GM12891 (cell line): ENCODE measurements around the gene RAB27B.

Experiments used
- DNase-seq: peaks from one replicate; pipeline ENCODE4 v3.0.0; 2011; ENCODE audit warnings: low spot score; ENCODE audit not compliant: insufficient read length
- FAIRE-seq: peaks from 2 replicates; lab custom pipeline; 2011; peaks lifted over from hg19 to GRCh38; lab: Jason Lieb, UNC
- PAX5 ChIP-seq: IDR thresholded peaks from 2 replicates; pipeline ENCODE4 v1.6.1; 2011; ENCODE audit warnings: low read length, moderate library complexity, mild to moderate bottlenecking; ENCODE audit not compliant: insufficient read depth, severe bottlenecking
- POLR2A ChIP-seq: IDR thresholded peaks from 2 replicates; pipeline ENCODE4 v1.6.1; 2011; ENCODE audit warnings: low read depth, low read length, control low read depth
- POLR2AphosphoS5 ChIP-seq: IDR thresholded peaks from 2 replicates; pipeline ENCODE4 v1.6.1; 2011; ENCODE audit warnings: low read depth, low read length, control low read depth
- POU2F2 ChIP-seq: IDR thresholded peaks from 2 replicates; pipeline ENCODE4 v1.6.1; 2011; ENCODE audit warnings: low read depth, mild to moderate bottlenecking, control low read depth, low read length, moderate library complexity
- SPI1 ChIP-seq: IDR thresholded peaks from 2 replicates; pipeline ENCODE4 v1.6.1; 2011; ENCODE audit warnings: low read depth, low read length, control low read depth
- TAF1 ChIP-seq: IDR thresholded peaks from 2 replicates; pipeline ENCODE4 v1.6.1; 2011; ENCODE audit warnings: low read depth, low read length, control low read depth

RAB27B gene

GRCh38 chr18:54880395-54881105, 52.3 kb downstream of the RAB27B start:
- TF ChIP-seq POLR2A (no peak), TAF1 (no peak), SPI1 (no peak), POLR2AphosphoS5 (no peak), PAX5 (no peak)
- DNase-seq, result no peak
- FAIRE-seq, result no peak

- FAIRE-seq (no peak), DNase-seq (no peak)
- TF ChIP-seq POU2F2 (no peak), TAF1 (no peak), PAX5 (no peak), POLR2AphosphoS5 (no peak), POLR2A (no peak), SPI1 (no peak)
These were observed 53.0 kb downstream of the RAB27B start for GRCh38 chr18:54881229-54881768.

DNA sequence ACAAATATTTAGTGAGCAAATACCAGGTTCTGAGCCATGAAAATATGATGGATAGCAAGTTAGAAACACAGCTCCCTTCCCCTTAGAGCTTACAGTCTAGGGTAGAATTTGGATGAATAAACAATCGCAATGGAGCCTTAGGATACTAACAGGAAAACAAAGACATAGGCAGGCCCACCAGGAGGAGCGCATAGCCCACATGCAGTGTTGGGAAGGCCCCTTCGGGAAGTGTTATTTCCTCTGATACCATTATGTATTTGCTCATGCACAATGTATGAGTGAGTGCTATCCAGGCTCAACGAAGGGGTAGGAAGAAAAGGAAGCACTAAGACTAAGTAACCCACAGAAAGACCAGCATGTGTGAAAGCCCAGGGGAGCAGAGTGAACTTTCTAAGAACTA, 54.0 kb downstream of the RAB27B start:
- TF ChIP-seq PAX5, result no peak
- no peak for TF ChIP-seq SPI1
- TF ChIP-seq POLR2AphosphoS5, result no peak
- TF ChIP-seq POU2F2, result no peak
- TF ChIP-seq POLR2A, result no peak
- no peak for TF ChIP-seq TAF1
- FAIRE-seq, result no peak
- no peak for DNase-seq

- FAIRE-seq (no peak), DNase-seq (no peak)
- TF ChIP-seq PAX5 (no peak), POLR2A (no peak)
These were observed 55.7 kb downstream of the RAB27B start for GRCh38 chr18:54883816-54884604.

GRCh38 chr18:54888378-54888777, 60.1 kb downstream of the RAB27B start:
- TF ChIP-seq SPI1, result no peak
- no peak for TF ChIP-seq POLR2AphosphoS5
- no peak for TF ChIP-seq PAX5
- no peak for TF ChIP-seq TAF1
- TF ChIP-seq POLR2A, result no peak
- TF ChIP-seq POU2F2, result no peak
- no peak for DNase-seq
- FAIRE-seq, result no peak

- TF ChIP-seq PAX5 (no peak), TAF1 (no peak), SPI1 (no peak), POLR2A (no peak), POLR2AphosphoS5 (no peak), POU2F2 (no peak)
- no peak for DNase-seq
- FAIRE-seq, result no peak
These were observed 60.7 kb downstream of the RAB27B start for GRCh38 chr18:54888933-54889332.

GRCh38 chr18:54899500-54899899, 71.2 kb downstream of the RAB27B start:
- DNase-seq, result no peak
- no peak for TF ChIP-seq SPI1
- TF ChIP-seq TAF1, result no peak
- no peak for TF ChIP-seq POLR2AphosphoS5
- TF ChIP-seq POU2F2, result no peak
- no peak for TF ChIP-seq PAX5
- TF ChIP-seq POLR2A, result no peak
- no peak for FAIRE-seq

DNA sequence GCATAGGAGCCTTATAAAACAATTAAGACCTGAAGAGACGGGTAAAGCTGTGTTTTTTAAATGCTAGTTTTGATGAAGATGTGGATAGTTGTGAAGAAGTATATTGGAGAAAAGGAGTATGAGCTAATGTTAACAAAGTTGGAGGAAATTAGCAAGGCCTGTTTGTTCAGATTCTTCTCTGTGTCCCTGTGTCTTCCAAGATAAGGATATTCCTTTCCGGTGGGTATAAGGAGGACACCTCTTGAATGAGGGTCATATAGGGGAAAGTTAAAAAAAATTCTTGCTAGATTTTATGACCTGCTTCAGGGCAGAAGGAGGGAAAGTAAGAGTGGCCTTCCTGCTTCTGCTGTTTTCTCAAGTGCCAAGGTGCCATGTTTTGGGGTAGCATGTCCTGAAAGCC, 72.0 kb downstream of the RAB27B start:
- DNase-seq, result no peak
- no peak for FAIRE-seq
- TF ChIP-seq POLR2AphosphoS5, result no peak
- TF ChIP-seq TAF1, result no peak
- TF ChIP-seq SPI1, result no peak
- TF ChIP-seq PAX5, result no peak
- TF ChIP-seq POLR2A, result no peak

- TF ChIP-seq POLR2AphosphoS5 (no peak), POU2F2 (no peak), PAX5 (no peak), SPI1 (no peak), TAF1 (no peak), POLR2A (no peak)
- DNase-seq (no peak), FAIRE-seq (no peak)
These were observed 76.3 kb downstream of the RAB27B start for GRCh38 chr18:54904581-54904980.
